ENCODE data around the gene CAV3. TPM values are rescaled to one million over a fixed set of nuclear protein-coding genes. Genes with fewer than 3 reads are reported as not detected.

Gene CAV3
- total RNA-seq, 1 experiment from 2014 or later: not detected

GRCh38 chr3:8767256-8767666 is 33.7 kb downstream of the CAV3 start:
- DNase-seq (ENCODE audit: low read depth, low spot score) (no peak), ATAC-seq (no peak)
- no peak overlapping the region for H3K4me2 ChIP-seq (ENCODE audit: low read length)
- no peak overlapping the region for H3K27ac ChIP-seq (ENCODE audit: low read depth, low read length)
- H3K27me3 ChIP-seq (ENCODE audit: insufficient read depth, low read length): no peaks in the 10 kb centered on the region
- TF ChIP-seq ZNF274 (IDR thresholded peaks at IDR 0.05; ENCODE audit: low read depth, low read length) (no peak), RAD21 (IDR thresholded peaks at IDR 0.05; ENCODE audit: low read depth) (no peak), YY1 (IDR thresholded peaks at IDR 0.05; ENCODE audit: extremely low read depth, insufficient replicate concordance, low read depth, low read length) (no peak), ATF3 (IDR thresholded peaks at IDR 0.05) (no peak), CTCF (IDR thresholded peaks at IDR 0.05 in 2 of 3, conservative IDR thresholded peaks at IDR 0.05 in 1 of 3; ENCODE audit: borderline replicate concordance in 1 of 3, insufficient read depth in 1 of 3, low read depth in 2 of 3, low read length in 2 of 3) (no peak), ELF1 (IDR thresholded peaks at IDR 0.05; ENCODE audit: borderline replicate concordance, low read depth) (no peak), CEBPB (IDR thresholded peaks at IDR 0.05; ENCODE audit: low read depth) (no peak), CBX3 (IDR thresholded peaks at IDR 0.05; ENCODE audit: low read depth) (no peak), ZFX (IDR thresholded peaks at IDR 0.05) (no peak), REST (IDR thresholded peaks at IDR 0.05; ENCODE audit: low read depth) (no peak), FOSL1 (IDR thresholded peaks at IDR 0.05; ENCODE audit: low read depth) (no peak), EZH2 (IDR thresholded peaks at IDR 0.05) (no peak), SRF (IDR thresholded peaks at IDR 0.05; ENCODE audit: low read depth) (no peak), ZBTB33 (IDR thresholded peaks at IDR 0.05; ENCODE audit: extremely low read depth, insufficient replicate concordance, low read length) (no peak), SP1 (IDR thresholded peaks at IDR 0.05; ENCODE audit: low read depth) (no peak), EGR1 (IDR thresholded peaks at IDR 0.05; ENCODE audit: low read depth) (no peak), TCF7L2 (IDR thresholded peaks at IDR 0.05; ENCODE audit: borderline replicate concordance, extremely low read depth, insufficient read depth, insufficient read length) (no peak)
- no peaks in the 10 kb centered on the region for H3K9me3 ChIP-seq (ENCODE audit: control insufficient read depth in 1 of 2, insufficient read depth in 1 of 2, low read depth in 1 of 2, low read length in 2 of 2)
- H4K20me1 ChIP-seq (ENCODE audit: insufficient read depth): no peaks in the 10 kb centered on the region
- no peak overlapping the region for H2AFZ ChIP-seq (ENCODE audit: low read depth, low read length, poor library complexity, severe bottlenecking)
- no TSS peak for BruUV-seq (replicated peaks)
- no peaks in the 10 kb centered on the region for H3K79me2 ChIP-seq (ENCODE audit: insufficient read depth, low read length)
- intact Hi-C loops (cut with micrococcal nuclease): loop anchor here (10.0 kb wide), 1 partner anchor 102 kb away; no protein-coding TSS in a partner anchor
- RAD21 ChIA-PET (ENCODE audit: low non-redundant PET in 1 of 2, low total read pairs in 2 of 2, uncharacterized antibody in 2 of 2, unreplicated experiment in 2 of 2): no interaction called here
- H3K9me2 ChIP-seq (ENCODE audit: insufficient read depth): no peaks in the 10 kb centered on the region
- POLR2A ChIA-PET: no interaction called here
- H3K4me1 ChIP-seq (ENCODE audit: control insufficient read depth in 1 of 2, insufficient read depth in 2 of 2, low read length in 2 of 2): peaks cover 0 to 10% of the 10 kb centered on the region in 2 experiments; a peak in 1 of 4 replicates
- H3K9ac ChIP-seq (ENCODE audit: low read length): no peak overlapping the region
- H3K36me3 ChIP-seq (ENCODE audit: control insufficient read depth in 1 of 2, insufficient read depth in 2 of 2, low read length in 2 of 2): no peaks in the 10 kb centered on the region
- H3K4me3 ChIP-seq (replicated peaks in 1 of 2; ENCODE audit: low read depth in 1 of 2, low read length in 2 of 2): no peak overlapping the region
- CTCF ChIA-PET: no interaction called here
